Mucosa of descending colon (tissue), 3 donors: ENCODE measurements around the gene SARS1. TPM values are rescaled to one million over a fixed set of nuclear protein-coding genes. Genes with fewer than 3 reads are reported as not detected.
"Not testable (repeated sequence)": the region's sequence is repeated elsewhere in the genome, so short reads cannot be mapped to it uniquely, and the experiment has no call there.

Source experiments
- ATAC-seq: fragments of 200-7000 bp; cut with Tn5 transposase; one replicate; pipeline ENCODE4 v1.9.1; 2020; ENCODE audit warnings: mild to moderate bottlenecking, moderate library complexity
- DNase-seq, 3 donors: peaks; one replicate each; pipeline ENCODE4 v3.0.0-alpha.2; 2020
- H3K36me3 ChIP-seq: fragments of 200-600 bp; one replicate; pipeline ENCODE4 v1.8.0; 2021; ENCODE audit warnings: low read depth, mild to moderate bottlenecking
- H3K4me1 ChIP-seq: fragments of 200-600 bp; one replicate; pipeline ENCODE4 v1.8.0; 2021; ENCODE audit warnings: low read depth, mild to moderate bottlenecking
- H3K4me3 ChIP-seq: fragments of 200-600 bp; one replicate; pipeline ENCODE4 v1.8.0; 2021; ENCODE audit warnings: mild to moderate bottlenecking
- H3K9me3 ChIP-seq: fragments of 200-600 bp; one replicate; pipeline ENCODE4 v1.8.0; 2021; ENCODE audit warnings: mild to moderate bottlenecking
- CTCF ChIP-seq: fragments of 200-600 bp; IDR thresholded peaks from one replicate; pipeline ENCODE4 v1.8.0; 2022; ENCODE audit warnings: antibody characterized with exemption, mild to moderate bottlenecking
- intact Hi-C, 2 donors: fragments of 100-400 bp; cut with DNase I in 1 of 2; cut with micrococcal nuclease in 1 of 2; formaldehyde crosslinking; loops; one replicate each; pipeline versions ENCODE4 v1.11.0 to v1.11.1; 2022; cut with DNase I, micrococcal nuclease
- total RNA-seq, 3 donors: library from RNA; stranded (reverse); fragmentation: NEBNext Ultra II Directional in 2 of 3; extraction: Animal tissue kit (Norgen Biotek cat#: 25700) in 2 of 3; gene quantifications; one replicate each; pipeline versions ENCODE4 v1.2.1 to v1.2.4, GENCODE V29; 2021 to 2023
- donor health status: DM: no; HTN: no; CAD: no; lungs with moderate emphysema.
- donor health status: DM: no; HTN: no; CAD: no.
- donor health status: DM: no; HTN: yes; CAD: no.

Gene SARS1
- total RNA-seq, 3 donors from 2014 or later = 124 to 143 (median 125) TPM

GRCh38 chr1:109282497-109282951, 68.8 kb downstream of the SARS1 start:
- H3K4me1 ChIP-seq = peaks cover 16% of the 10 kb centered on the region
- ATAC-seq (peak; percentile 18), DNase-seq (no peak)
- TF ChIP-seq CTCF = no peak
- intact Hi-C loops = no loop called here
- no peaks in the 10 kb centered on the region for H3K36me3 ChIP-seq
- H3K9me3 ChIP-seq = no peaks in the 10 kb centered on the region
- no peak overlapping the region for H3K4me3 ChIP-seq

DNA sequence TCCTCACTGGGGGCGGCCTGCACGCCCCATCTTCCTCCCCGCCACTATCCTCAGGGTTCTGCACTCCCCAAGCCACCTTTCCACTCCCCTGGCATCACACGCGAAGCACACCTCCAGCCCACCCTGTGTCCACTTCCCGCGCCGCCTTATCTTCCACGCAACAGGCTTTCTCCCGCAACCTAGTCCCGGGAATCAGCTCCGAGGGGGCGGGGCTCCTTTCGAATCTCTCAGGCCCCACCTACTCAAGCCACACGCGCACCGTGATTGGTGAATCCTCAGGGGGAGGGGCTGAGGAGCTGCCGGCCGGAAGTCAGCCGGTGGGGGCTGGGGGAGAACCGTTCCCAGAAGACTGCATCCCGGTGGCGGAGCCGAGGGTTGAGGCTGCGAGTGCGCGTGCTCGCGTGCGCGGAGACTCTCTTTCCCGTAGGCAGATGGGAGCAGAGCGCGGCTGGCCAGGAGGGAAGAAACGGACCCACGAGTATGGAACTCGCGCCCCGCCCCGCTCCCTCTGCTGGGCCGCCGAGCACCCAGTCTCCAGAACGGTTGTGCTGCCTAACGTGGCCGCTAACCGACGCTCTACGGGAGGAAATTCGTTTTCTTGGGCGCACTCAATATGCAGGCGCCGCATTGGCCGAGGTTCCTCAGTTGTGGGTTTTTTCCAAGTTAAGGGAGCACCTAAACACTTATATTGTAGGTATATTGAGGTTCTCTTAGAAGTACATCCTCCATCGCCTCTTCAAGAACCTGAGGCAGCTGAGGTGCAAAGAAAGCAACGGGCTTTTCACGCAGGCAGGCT, 69.4 kb downstream of the SARS1 start, which contains the start of gene PSRC1:
Gene PSRC1 (minus strand): TSS at position 194 of the 796 bp plus-strand sequence.
- Histone ChIP-seq H3K9me3 (no peaks in the 10 kb centered on the region), H3K36me3 (no peaks in the 10 kb centered on the region), H3K4me3 (peak within 1 kb of the TSS; percentile 34), H3K4me1 (peaks cover 12% of the 10 kb centered on the region)
- peak; percentile 19 for TF ChIP-seq CTCF
- intact Hi-C loops = no loop called here
- DNase-seq (peak; percentile 96 to 99 (median 97)), ATAC-seq (peak; percentile 99)

DNA sequence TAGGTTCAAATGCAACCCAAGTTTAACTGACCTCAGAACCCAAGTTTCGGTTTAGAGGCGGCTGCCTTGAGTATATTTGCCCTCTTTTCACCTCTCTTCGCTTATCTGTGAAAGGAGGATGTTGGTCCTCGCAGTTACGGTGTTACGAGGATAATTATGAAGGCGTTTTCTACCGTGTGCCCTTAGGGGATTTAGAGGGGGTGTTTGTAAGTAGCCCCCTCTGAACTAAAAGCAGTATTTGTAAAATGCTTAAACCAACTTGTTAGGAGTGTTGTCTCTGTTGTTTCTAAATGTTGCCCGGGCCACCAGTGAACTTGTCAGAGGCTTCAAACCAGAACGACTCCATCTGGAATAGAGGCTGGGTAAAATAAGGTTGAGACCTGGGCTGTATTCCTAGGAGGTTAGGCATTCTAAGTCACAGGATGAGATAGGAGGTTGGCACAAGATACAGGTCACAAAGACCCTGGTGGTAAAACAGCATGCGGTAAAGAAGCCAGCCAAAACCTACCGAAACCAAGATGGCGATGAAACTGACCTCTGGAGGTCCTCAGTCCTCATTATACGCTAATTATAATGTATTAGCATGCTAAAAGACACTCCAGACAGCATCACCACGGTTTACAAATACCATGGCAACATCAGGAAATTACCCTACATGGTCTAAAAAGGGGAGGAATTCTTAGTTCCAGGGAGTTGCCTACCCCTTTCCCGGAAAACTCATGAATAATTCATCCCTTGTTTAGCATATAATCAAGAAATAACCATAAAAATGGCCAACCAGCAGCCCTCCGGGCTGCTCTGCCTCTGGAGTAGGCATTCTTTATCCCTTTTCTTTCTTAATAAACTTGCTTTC, 70.3 kb downstream of the SARS1 start:
- no peaks in the 10 kb centered on the region for H3K36me3 ChIP-seq
- DNase-seq (no peak), ATAC-seq (peak; percentile 27)
- intact Hi-C loops = no loop called here
- TF ChIP-seq CTCF = no peak
- H3K4me3 ChIP-seq = peak overlapping the region; percentile 34
- H3K9me3 ChIP-seq = no peaks in the 10 kb centered on the region
- peaks cover 12% of the 10 kb centered on the region for H3K4me1 ChIP-seq

DNA sequence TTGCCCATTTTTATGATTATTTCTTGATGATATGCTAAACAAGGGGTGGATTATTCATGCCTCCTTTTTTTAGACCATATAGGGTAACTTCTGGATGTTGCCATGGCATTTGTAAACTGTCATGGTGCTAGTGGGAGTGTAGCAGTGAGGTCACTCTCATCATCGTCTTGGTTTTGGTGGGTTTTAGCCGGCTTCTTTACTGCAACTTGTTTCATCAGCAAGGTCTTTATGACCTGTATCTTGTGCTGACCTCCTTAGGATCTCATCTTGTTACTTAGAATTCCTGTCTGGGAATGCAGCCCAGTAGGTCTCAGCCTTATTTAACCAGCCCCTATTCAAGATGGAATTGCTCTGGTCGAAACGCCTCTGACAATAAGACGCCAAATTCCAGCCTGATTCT, 73.0 kb downstream of the SARS1 start:
- H3K9me3 ChIP-seq, intact Hi-C loops, H3K4me3 ChIP-seq, H3K36me3 ChIP-seq, DNase-seq, ATAC-seq: not testable (repeated sequence)
- H3K4me1 ChIP-seq = peaks cover 12% of the 10 kb centered on the region

Other genes starting within 250 kb of the SARS1 start
- gene WDR47, start 171.8 kb upstream of the SARS1 start, total RNA-seq = 10 to 100 TPM in 1 of 3 donors, 1 to 10 TPM in 2; 6.5 to 25.4 (median 7.5) TPM
- 10 to 100 TPM; 35.7 to 52.8 (median 36.5) TPM for gene TAF13, start 137.9 kb upstream of the SARS1 start, total RNA-seq
- 10 to 100 TPM; 38.5 to 48.1 (median 45.9) TPM for gene TMEM167B, start 123.2 kb upstream of the SARS1 start, total RNA-seq
- gene ELAPOR1, start 99.8 kb upstream of the SARS1 start, total RNA-seq = 100 to 1,000 TPM in 2 of 3 donors, 10 to 100 TPM in 1; 30.6 to 119 (median 107) TPM
- gene CELSR2, start 35.6 kb downstream of the SARS1 start, total RNA-seq = 10 to 100 TPM in 1 of 3 donors, 1 to 10 TPM in 2; 2.8 to 14.7 (median 3.2) TPM
- 1 to 10 TPM; 3.4 to 9.0 (median 4.2) TPM for gene PSRC1, start 69.2 kb downstream of the SARS1 start, total RNA-seq
- gene MYBPHL, start 93.1 kb downstream of the SARS1 start, total RNA-seq = not detected
- 100 to 1,000 TPM in 2 of 3 donors, 10 to 100 TPM in 1; 89.8 to 109 (median 107) TPM for gene SORT1, start 184.0 kb downstream of the SARS1 start, total RNA-seq
- 100 to 1,000 TPM in 1 of 3 donors, 10 to 100 TPM in 2; 67.9 to 103 (median 71.0) TPM for gene PSMA5, start 212.5 kb downstream of the SARS1 start, total RNA-seq